Measurements from ENCODE around the gene SLC16A3.
"Not testable (repeated sequence)": the region's sequence is repeated elsewhere in the genome, so short reads cannot be mapped to it uniquely, and the experiment has no call there.

SLC16A3 gene

DNA sequence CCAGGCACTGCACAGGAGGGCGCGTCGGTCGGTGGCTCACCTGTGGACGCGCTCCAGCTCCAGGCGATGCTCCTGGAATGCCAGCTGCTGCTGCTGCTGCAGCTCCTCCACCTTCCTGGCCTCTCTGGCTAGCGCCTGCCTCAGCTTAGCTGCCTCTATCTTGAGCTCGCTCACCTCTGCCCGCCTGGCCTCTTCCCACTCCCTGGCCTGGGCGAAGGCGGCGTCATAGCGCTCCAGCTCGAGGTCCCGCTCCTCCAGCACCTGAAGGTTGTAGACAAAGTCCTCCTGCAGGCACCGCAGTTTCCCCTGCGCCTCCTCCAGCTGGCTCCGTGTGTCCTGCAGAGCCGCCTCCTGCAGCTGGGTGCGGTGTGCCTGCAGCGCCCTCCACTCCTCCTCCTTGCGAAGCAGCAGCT, 27.3 kb upstream of the SLC16A3 start:
- Histone ChIP-seq H3K9me3 (no peaks in the 10 kb centered on the region), H3K4me1 (peaks cover 22% of the 10 kb centered on the region), H3K4me3 (ENCODE audit: low read depth, low read length) (no peak overlapping the region), H3K36me3 (peaks cover 19% of the 10 kb centered on the region), H3K27me3 (no peaks in the 10 kb centered on the region)
- TF ChIP-seq, protein P1, sequence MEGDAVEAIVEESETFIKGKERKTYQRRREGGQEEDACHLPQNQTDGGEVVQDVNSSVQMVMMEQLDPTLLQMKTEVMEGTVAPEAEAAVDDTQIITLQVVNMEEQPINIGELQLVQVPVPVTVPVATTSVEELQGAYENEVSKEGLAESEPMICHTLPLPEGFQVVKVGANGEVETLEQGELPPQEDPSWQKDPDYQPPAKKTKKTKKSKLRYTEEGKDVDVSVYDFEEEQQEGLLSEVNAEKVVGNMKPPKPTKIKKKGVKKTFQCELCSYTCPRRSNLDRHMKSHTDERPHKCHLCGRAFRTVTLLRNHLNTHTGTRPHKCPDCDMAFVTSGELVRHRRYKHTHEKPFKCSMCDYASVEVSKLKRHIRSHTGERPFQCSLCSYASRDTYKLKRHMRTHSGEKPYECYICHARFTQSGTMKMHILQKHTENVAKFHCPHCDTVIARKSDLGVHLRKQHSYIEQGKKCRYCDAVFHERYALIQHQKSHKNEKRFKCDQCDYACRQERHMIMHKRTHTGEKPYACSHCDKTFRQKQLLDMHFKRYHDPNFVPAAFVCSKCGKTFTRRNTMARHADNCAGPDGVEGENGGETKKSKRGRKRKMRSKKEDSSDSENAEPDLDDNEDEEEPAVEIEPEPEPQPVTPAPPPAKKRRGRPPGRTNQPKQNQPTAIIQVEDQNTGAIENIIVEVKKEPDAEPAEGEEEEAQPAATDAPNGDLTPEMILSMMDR (IDR thresholded peaks at IDR 0.05; ENCODE audit: low read depth, low read length), result no peak
- no peak for DNase-seq

DNA sequence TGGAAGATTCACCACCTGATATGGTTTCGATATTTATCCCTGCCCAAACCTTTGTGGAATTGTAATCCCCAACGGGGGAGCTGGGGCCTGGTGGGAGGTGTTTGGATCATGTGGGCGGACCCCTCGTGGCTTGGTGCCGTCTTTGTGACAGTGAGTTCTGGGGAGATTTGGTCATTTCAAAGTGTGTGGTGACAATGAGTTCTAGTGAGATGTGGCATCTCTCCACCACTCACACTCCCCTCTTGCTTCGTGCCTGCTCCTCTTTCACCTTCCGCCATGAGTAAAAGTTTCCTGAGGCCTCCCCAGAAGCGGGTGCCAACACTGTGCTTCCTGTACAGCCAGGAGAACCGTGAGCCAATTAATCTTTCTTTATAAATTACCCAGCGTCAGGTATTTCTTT, 25.9 kb upstream of the SLC16A3 start:
- no peak overlapping the region for H3K4me3 ChIP-seq (ENCODE audit: low read depth, low read length)
- TF ChIP-seq, protein P1 (IDR thresholded peaks at IDR 0.05; ENCODE audit: low read depth, low read length), result no peak

DNA sequence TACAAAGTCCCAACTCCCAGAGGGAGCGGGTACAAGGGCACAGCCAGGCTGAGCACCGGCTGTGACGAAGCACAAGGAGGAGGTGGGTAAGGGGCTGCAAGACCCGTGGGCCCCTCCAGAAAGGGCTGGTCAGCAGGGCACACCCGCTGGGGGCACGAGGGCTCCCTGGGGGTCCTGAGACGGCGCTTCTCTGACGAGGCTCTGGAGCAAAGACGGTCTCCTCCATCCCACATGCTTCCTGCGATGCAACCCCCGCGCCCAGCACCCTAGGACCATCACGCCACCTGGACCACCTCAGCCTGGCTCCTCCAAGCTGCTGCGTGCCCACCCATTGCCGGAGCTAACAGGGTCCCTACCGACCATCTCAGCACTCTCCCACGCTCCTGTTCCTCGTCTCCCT, 24.9 kb upstream of the SLC16A3 start:
- Histone ChIP-seq H3K4me1 (peaks cover 22% of the 10 kb centered on the region), H3K9me3 (no peaks in the 10 kb centered on the region), H3K4me3 (ENCODE audit: low read depth, low read length) (no peak overlapping the region), H3K27me3 (no peaks in the 10 kb centered on the region), H3K36me3 (peaks cover 9% of the 10 kb centered on the region; the same call in 1 of the 2 replicates)
- DNase-seq, result no peak
- TF ChIP-seq, protein P1 (IDR thresholded peaks at IDR 0.05; ENCODE audit: low read depth, low read length), result no peak

More for the DNA sequence above, 25.9 kb upstream of the SLC16A3 start:
- DNase-seq, result no peak
- Histone ChIP-seq H3K27me3 (no peaks in the 10 kb centered on the region), H3K9me3 (no peaks in the 10 kb centered on the region), H3K4me1 (peaks cover 22% of the 10 kb centered on the region), H3K36me3 (peaks cover 13% of the 10 kb centered on the region)

DNA sequence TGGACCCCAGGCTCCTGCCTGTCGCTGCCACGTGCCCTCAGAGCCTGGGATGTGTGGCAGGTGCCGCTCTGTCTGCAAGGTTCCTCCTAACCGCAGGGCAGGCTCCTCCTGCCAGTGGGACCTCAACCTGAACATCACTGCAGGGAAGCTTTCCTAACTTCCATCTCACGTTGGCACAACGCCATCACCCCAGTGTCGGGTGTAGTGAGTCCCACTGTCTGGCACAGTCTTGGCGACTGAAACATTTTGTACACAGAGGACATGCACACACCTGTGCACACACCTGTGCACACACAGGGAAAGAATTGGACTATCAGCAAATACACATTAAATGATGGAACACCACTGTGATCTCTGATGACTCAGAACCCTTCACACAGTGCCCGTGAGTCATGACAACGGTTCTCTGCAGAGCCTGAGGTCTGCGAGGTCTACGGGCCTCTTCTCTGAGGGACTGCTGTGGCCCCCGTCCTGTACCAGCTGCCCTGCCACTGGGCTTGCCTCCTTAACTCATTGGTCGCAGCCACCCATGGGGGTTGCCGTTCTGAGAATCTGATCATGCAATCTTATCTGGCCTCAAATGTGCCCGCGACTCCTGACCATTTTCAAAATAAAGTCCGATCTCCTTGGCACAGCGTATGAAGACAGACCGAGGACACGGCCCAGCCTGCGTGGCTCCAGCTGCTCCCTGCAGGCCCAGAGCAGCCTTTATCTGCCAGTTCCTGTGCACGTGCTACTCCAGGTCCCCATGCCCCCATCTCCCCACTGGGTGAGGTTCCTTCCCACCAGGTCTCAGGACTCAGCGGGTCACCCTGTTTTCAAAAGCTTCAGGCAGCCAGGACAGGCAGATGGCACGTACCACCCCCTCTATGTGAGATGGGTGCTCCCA, 23.8 kb upstream of the SLC16A3 start:
- H3K36me3 ChIP-seq, result peaks cover 9% of the 10 kb centered on the region; the same call in 1 of the 2 replicates

DNA sequence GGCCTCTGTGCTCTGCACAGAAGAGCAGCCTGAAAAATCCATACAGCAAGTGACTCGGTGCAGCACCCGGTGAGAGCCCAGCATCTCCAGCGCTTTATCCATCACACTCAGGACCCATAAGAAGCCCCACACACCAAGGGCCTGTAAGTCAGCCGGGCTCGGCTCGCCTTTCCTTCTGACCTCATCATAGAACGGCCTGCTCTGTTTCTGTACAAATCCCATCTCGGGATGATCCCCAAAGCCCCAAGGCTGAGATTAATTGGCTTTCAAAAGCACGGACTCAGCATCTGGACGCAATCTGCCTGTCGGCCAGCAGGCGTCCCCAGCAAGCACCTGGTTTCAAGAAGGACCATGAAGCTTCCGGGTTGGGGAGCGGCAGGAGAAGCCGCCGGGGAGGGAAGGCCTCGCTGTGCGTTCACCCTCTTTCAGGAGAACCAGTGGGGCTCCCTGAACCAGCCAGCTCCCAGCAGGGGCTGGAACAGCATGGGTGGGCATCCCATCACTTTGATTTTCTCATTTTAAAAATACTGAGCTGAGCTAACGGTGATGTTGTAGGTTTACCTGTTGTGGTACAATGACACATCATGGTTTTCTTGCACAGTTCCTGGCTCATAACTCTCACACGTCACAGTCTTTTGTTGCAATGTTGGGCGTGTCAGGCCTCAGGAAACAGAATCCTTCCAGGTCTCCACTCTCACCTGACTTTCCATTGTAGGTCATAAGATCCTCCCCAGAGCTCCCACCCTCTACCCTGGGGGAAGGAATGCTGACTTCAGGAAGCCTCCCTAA, 22.9 kb upstream of the SLC16A3 start:
- DNase-seq, result peak; percentile 89
- TF ChIP-seq, protein P1 (IDR thresholded peaks at IDR 0.05; ENCODE audit: low read depth, low read length), result peak; percentile 85
- H3K4me1 ChIP-seq, result peaks cover 22% of the 10 kb centered on the region
- peaks cover 6% of the 10 kb centered on the region; the same call in 1 of the 2 replicates for H3K36me3 ChIP-seq
- H3K4me3 ChIP-seq (ENCODE audit: low read depth, low read length), result peak overlapping the region; percentile 33
- H3K9me3 ChIP-seq, result no peaks in the 10 kb centered on the region
- no peaks in the 10 kb centered on the region for H3K27me3 ChIP-seq

More for the DNA sequence above, 23.8 kb upstream of the SLC16A3 start:
- H3K27me3 ChIP-seq, result no peaks in the 10 kb centered on the region
- H3K4me3 ChIP-seq (ENCODE audit: low read depth, low read length), result peak overlapping the region; percentile 33
- no peaks in the 10 kb centered on the region for H3K9me3 ChIP-seq
- TF ChIP-seq, protein P1 (IDR thresholded peaks at IDR 0.05; ENCODE audit: low read depth, low read length), result no peak
- H3K4me1 ChIP-seq, result peaks cover 22% of the 10 kb centered on the region
- DNase-seq, result peak; percentile 63

DNA sequence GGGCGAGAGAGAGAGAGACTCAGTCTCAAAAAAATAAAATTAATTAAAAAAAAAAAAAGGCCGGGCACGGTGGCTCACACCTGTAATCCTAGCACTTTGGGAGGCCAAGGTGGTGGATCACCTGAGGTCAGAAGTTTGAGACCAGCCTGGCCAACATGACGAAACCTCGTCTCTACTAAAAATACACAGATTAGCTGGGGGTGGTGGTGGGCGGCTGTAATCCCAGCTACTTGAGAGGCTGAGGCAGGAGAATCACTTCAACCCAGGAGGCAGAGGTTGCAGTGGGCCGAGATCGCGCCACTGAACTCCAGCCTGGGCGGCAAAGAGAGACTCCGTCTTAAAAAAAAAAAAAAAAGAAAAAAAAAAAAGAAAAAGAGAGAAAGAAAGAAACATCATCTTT, 18.2 kb upstream of the SLC16A3 start:
- not testable (repeated sequence) for H3K9me3 ChIP-seq; H3K4me1 ChIP-seq; H3K27me3 ChIP-seq; H3K36me3 ChIP-seq; DNase-seq; H3K4me3 ChIP-seq (ENCODE audit: low read depth, low read length)
